ENCODE data around the gene FBF1.

DNA sequence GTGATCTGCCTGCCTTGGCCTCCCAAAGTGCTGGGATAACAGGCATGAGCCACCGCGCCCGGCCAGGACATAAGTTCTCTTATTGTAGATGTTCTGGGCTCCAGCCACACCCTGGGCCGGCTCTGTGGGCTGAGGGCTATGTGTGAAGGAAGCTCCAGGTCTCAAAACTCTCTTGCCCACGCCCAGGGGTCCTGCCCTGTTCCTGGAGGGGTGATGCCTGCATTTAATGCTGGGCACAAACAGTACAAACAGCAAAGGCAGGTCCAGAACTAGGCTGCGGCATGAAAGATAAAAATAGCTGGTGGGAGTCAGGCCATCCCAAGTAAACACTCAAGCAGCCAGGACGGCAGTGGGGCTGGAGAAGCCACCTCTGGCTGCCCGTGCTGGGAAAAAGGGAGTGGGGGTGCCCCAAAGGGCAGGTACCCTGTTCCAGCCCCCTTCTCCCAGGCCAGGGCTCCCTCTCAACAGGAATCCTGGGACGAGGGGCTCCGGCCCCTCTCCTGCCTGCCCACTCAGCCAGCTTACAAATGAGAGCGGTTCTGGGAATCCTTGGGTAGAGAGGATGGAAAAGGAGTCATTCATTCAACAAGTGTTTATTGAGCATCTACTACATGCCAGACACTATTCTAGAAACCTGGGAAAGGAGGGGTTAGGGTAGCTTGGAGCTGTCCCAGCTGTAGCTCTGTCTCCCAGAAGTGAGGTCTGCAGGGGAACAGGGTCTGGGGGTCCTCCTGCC, 67.1 kb downstream of the FBF1 start:
- no peak for TF ChIP-seq POLR2AphosphoS5 (IDR thresholded peaks at IDR 0.05; ENCODE audit: low read depth, low read length)
- TF ChIP-seq POLR2A (IDR thresholded peaks at IDR 0.05; ENCODE audit: low read depth, low read length): no peak
- no peak for TF ChIP-seq TAF1 (IDR thresholded peaks at IDR 0.05; ENCODE audit: borderline replicate concordance, low read depth, low read length)
